HTR-8/SVneo (cell line): ENCODE measurements around the gene S1PR2.
"Not testable (repeated sequence)": the region's sequence is repeated elsewhere in the genome, so short reads cannot be mapped to it uniquely, and the experiment has no call there.

ENCODE experiments used
- DNase-seq: peaks from one replicate; pipeline ENCODE4 v3.0.0; 2011; ENCODE audit warnings: low spot score, mixed read lengths; ENCODE audit not compliant: insufficient read length
- FAIRE-seq: peaks from 2 replicates; lab custom pipeline; 2011; peaks lifted over from hg19 to GRCh38; lab: Jason Lieb, UNC

Gene S1PR2

DNA sequence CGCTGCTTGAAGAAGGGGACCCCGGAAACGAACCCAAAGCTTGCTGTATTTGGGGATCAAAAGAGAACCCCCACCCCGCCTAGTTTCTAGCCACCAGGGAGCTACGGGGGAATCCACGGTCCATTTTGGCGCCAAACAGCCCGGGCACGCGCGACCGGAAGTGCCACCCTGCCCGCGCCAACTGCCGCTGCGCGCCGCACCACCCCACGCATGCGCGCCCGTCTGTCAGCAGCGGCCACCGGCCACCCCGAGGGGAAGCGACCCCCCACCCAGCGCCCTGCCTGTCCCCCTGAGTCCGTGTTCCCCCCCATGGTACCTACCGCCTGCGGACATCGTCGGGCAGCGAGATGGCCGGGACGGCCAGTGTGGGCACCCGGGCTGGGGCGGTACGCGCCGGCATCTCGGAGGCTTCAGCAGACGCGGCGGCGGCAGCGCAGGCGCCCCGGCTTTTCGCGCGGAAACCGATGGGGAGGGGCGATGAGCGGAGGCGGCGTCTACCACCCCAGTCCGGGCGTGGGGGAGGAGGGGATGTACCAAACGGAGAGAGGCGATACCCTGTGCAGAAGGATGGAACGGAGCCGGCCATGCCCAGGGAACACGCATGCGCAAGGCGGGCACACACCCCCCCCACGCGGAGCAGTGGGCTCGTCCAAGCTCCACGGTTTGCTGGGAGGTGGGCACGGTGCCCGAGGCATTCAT lies 36.5 kb downstream of the S1PR2 start, which contains the start of gene DNMT1:
TSS of gene DNMT1 (minus strand) at position 454 of the 699 bp plus-strand sequence. CDS start at position 400, 54 bp downstream.
- DNase-seq (peak; percentile 100), FAIRE-seq (peak; percentile 97)

DNA sequence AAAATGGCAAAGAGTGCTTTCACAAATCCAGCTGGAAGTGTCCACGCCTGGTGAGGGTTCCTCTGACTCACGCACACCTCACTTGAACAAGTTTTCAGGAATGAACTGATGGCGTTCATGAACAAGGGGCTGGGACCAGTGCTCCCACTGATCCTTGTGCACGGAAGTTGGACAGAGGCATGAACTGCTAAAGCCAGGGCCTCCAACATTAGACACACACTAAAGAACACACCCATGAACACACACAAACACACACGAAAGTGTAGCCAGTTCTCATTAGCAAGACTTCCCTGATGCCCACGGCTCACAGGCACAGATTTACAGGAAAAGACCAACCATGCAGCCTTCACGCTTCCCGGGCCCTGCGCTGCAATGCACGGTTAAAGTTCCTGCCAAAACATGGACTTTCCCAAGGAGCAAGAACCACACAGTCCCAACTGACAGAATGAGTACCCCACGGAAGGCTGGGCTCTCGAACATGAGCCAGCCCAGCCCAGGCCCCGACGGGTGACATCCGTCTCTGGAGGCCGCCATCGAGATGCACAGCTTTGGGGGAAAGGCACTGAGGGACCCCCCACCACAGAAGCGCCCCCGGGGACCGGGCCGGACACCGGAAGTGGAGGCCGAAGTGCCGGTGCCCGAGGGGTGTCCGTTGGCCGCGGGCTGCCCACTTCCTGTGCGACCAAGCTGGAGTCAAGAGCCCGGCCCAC lies 37.2 kb downstream of the S1PR2 start:
- no peak for FAIRE-seq
- peak; percentile 74 for DNase-seq

DNA sequence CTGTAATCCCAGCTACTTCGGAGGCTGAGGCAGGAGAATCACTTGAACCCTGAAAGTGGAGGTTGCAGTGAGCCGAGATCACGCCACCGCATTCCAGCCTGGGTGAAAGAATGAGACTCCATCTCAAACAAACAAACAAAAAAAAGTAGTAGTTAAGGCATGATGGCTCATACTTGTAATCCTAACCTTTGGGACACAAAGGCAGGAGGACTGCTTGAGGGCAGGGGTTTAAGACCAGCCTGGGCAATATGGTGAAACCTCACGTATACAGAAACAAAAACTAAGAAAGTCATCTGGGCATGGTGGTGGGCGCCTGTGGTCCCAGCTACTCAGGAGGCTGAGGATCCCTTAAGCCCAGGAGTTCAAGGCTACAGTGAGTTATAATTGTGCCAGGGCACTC lies 38.2 kb downstream of the S1PR2 start:
- FAIRE-seq (no peak), DNase-seq (no peak)

DNA sequence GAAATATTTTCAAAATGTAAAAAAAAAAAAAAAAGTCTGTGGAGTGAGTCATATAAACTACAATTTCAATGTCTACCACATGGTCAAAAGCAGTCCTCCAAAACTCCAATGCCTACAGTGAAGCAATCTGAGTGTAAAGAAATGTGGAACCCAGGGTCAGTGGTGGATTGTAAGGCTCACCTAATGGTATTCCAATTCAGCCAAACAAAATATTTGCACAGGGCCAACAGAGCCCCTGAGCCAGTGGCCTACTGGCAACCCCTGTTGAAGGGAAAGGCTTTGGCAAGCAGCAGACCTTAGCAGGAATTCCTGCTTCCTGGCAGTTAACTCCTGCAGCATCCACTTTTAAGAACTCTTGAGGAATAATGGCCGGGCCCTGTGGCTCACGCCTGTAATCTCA lies 39.8 kb downstream of the S1PR2 start:
- no peak for FAIRE-seq
- no peak for DNase-seq

DNA sequence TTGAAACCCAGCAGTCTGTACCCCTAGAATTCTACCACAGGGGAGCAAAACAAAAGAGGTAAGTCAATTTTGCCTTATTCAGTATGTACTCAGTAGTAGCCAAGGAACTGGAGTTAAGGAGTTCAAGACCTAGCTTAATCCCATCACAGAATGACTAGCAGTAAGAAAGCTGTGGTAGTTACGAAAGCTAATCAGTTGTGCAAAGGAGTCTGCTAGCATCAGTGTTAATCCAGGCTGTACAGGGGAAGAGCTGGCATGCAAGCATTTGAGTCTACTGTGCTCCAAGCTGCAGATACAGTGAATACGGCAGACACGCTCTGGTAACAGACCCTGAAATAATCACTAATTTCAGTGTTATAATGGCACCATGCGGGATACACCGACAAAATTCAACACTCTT lies 41.1 kb downstream of the S1PR2 start:
- DNase-seq (no peak), FAIRE-seq (no peak)

DNA sequence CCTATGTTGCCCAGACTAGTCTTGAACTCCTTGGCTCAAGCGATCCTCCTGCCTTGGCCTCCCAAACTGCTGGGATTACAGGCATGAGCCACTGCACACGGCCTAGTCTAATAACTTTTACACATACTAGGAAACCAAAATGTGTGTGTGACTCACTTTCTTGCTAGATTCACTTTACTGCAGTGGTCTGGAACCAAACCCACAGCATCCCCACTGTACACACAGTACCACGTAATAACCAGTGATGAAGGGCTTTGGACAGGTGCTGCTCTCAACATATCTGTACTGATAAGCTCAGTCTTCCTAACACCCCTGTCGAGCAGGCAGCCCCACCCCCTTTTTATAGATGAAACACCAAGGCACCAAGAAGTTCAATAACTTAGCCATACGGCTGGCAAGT lies 41.5 kb downstream of the S1PR2 start:
- DNase-seq (no peak), FAIRE-seq (no peak)

DNA sequence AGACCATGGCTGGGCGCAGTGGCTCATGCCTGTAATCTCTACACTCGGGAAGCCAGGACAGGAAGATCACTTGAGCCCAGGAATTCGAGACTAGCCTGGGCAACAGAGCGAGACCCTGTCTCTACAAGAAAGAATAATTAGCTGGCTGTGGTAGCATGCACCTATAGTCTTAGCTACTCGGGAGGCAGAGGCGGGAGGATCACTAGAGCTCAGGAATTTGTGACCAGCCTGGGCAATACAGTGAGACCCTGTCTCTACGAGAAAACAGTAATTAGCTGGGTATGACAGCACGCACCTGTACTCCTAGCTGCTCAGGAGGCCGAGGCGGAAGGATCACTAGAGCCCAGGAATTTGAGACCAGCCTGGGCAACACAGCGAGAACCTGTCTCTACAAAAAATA lies 43.8 kb downstream of the S1PR2 start:
- no peak for FAIRE-seq
- DNase-seq, result no peak

DNA sequence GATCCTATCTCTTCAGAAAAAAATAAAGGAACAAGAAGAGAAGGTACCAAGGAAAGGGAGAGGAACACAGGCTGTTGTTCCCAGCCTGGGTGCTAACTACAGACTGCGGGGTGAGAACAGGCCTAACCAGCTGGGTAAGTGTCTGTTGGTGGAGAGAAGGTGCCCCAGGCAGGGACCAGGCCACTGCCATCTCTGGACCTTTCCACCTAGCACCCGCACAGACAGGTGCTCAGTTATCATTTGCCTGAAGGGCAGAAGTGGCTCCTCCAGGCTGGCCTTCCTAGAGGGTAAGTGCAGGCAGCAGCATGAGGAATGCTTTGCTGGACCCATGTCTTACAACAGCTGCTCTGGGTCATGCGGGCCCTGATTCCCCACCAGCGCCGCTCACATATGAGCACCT lies 46.5 kb downstream of the S1PR2 start:
- FAIRE-seq (no peak), DNase-seq (no peak)

DNA sequence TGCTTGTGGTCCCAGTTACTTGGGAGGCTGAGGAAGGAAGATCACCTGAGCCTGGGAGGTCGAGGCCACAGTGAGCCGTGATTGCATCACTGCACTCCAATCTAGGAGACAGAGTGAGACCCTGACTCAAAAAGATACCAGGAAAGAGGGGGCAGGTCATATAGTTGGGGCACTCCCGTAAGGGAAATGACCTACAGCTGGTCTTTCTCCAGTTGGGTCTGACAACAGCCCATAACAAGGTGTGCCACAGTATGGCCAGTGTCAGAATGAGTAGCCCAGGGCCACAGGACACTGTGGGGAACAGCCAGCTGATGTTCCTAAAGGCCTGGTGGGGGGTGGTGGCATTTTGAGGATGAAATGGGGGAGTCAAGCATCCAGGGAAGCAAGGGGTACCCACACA lies 47.2 kb downstream of the S1PR2 start:
- FAIRE-seq (no peak), DNase-seq (no peak)

DNA sequence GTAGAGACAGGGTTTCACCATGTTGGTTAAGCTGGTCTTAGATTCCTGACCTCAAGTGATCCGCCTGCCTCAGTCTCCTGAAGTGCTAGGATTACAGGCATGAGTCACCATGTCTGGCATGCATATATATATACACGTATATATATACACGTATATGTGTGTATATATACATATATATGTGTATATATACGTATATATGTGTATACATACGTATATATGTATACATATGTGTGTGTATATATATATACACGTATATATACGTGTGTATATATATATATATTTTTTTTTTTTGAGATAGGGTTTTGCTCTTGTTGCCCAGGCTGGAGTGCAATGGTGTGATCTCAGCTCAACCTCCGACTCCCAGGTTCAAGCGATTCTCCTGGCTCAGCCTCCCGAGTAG lies 48.3 kb downstream of the S1PR2 start:
- DNase-seq, result no peak
- FAIRE-seq, result no peak

DNA sequence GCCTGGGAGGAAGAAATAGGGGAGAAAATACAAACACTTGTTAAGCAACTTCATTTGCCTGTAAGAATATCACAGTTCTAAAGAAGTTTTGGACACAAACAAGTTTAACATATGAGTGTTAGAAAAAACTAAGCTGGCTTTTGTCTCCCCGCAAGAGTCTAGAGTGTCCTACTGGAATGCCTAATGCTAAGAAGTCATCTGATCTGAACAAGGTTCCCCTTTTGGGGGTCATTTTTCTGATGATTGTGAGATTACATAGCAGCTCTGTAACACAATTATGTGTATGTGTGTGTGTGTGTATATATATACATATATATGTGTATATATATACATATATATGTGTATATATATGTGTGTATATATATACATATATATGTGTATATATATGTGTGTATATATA lies 49.1 kb downstream of the S1PR2 start:
- no peak for FAIRE-seq
- no peak for DNase-seq

DNA sequence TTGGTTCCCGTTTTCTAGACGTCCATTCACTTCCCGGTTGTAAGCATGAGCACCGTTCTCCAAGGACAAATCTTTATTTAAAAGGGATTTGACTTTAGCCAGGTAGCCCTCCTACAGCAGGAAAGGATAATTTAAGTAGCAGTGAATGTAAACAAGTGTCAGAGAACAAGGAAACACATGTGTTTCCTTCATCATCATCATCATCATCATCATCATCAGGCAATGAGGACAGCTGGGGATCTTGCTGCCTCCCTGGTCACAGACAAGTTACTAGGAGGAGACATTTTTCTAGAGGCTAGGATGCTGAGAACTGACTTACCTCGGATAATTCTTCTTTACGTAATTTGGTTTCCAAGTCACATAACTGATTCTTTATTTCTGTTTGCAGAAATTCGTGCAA lies 50.7 kb downstream of the S1PR2 start:
- DNase-seq (no peak), FAIRE-seq (peak; percentile 31)

DNA sequence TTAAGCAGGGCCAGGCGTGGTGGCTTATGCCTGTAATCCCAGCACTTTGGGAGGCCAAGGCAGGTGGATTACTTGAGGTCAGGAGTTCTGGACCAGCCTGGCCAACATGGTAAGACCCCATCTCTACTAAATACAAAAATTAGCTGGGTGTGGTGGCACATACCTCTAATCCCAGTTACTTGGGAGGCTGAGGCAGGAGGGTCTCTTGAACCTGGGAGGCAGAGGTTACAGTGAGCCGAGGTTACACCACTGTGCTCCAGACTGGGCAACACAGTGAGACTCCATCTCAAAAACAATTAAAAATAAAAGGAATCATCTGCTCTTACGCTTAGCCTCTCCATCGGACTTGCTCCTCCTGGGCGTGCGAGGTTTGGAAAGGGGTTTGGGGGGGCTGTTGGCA lies 51.1 kb downstream of the S1PR2 start:
- not testable (repeated sequence) for DNase-seq, FAIRE-seq

DNA sequence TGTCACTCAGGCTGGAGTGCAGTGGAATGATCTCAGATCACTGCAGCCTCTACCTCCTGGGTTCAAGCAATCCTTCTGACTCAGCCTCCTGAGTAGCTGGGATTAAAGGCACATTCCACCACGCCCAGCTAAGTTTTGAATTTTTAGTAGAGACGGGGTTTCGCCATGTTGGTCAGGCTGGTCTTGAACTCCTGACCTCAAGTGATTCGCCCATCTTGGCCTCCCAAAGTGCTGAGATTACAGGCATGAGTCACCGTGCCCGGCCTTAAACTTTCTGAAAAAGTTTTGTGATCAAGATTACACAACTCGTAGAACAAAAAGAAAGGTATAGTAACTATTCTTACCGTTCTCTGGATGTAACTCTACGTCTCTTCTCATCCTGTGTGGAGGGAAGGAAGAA lies 57.6 kb downstream of the S1PR2 start:
- FAIRE-seq (no peak), DNase-seq (no peak)
